ENCODE results near the gene MBD3L1.

MBD3L1 gene

GRCh38 chr19:8832132-8833021, at the start of gene MBD3L1, which contains the start of gene ZNF558:
Gene MBD3L1 (plus strand): TSS chr19:8832377. CDS start chr19:8842679, 10,302 bp downstream.
Gene ZNF558 (minus strand): TSS chr19:8832304. CDS start chr19:8822659, 9,645 bp downstream.
- DNase-seq, result peak; percentile 98

DNA sequence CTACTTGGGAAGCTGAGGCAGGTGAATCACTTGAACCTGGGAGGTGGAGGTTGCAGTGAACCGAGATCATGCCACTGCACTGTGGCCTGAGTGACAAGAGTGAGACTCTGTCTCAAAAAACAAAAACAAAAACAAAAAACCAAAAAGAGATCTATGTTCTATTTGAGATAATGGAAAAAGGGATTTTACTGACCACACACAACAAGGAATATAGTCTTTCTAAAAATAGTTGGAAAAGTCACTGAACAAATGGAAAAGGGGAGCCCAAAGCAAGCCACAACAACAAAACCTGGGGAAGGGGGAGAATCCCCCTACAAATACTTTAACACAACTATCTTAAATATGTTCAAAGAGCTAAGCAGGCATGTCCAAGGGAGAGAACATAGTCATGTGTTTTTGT, 37.4 kb upstream of the MBD3L1 start:
- no peak for DNase-seq

DNA sequence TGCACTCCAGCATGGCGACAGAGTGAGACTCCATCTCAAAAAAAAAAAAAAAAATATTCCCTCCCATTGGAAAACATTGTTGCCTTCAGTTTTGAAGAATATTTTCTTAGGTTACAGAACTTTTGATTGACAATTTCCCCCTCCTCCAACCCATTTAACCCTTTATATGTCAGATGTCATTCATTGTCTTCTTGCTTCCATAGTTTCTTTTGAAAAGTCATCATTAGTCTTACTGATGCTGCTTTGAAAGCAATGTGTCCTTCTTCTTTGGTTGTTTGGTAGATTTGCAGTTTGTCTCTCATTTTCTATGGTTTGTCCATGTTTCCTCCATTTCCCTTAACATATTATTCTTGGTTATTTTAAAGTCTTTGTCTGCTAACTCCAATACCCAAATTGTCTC, 25.5 kb upstream of the MBD3L1 start:
- DNase-seq, result no peak

DNA sequence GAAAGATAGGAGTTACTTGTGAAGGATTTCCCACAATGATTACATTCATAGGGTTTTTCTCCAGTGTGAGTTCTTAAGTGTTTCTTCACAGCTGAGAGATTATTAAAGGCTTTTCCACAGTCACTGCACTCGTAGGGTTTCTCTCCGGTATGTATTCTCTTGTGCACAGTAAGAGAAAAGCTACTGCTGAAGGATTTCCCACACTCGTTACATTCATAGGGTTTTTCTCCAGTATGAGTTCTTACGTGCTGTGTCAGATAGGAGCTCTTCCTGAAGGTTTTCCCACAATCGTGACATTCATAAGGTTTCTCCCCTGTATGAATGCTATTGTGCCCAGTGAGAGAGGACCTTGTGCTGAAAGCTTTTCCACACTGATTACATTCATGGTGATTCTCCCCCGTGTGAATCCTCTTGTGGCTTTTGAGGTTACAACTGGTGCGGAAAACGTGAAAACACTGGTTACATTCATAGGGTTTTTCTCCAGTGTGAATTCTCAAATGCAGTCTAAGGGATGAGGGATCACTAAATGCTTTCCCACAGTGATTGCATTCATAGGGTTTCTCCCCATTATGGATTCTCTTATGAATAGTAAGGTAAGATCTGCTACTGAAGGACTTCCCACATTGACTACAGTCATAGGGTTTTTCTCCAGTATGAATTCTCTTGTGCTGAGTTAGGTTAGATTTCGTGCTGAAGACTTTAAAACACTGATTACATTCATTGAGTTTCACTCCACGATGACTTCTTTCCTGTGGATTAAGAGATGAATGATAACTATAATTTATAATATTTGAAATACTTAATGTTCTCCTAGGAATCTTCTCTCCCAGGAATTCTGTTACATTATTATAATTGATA, 20.6 kb upstream of the MBD3L1 start:
- DNase-seq, result no peak

DNA sequence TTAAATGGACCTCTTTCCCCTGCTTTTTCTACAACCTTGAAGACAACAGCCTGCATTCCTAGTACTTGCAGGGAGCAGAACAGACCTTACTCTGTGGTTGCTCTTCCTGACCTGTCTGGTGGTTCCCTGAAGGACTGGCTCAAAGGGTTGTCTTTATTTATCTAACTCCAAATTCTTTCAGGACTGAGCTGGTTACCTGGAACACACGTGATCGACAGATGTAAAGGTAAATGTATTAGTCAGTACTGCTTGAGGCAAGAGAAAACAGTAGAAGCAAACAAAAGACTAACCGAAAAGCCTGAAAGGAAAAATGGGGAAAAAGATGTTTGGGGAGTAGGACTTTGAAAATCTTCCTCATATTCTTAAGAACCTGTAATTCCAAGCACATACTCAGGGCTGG, 18.0 kb upstream of the MBD3L1 start:
- no peak for DNase-seq

DNA sequence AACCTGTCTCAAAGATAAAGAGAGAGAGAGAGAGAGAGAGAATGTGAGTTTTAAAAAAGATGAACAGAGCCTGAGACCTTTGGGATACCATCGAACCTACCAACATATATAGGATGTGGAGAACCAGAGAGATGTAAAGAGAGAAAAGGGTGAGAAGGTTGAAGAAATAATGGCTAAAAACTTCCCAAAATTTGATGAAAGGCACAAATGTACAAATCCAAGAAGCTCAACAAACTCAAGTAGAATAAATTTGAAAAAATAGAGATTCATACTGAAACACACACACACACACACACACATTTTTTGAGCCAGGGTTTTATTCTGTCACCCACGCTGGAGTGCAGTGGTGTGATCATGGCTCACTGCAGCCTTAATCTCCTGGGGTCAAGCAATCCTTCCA, 16.4 kb upstream of the MBD3L1 start:
- no peak for DNase-seq

- DNase-seq, result no peak
These were observed 11.9 kb upstream of the MBD3L1 start for GRCh38 chr19:8820234-8820633.

GRCh38 chr19:8821748-8822241, 10.4 kb upstream of the MBD3L1 start:
- no peak for DNase-seq

DNA sequence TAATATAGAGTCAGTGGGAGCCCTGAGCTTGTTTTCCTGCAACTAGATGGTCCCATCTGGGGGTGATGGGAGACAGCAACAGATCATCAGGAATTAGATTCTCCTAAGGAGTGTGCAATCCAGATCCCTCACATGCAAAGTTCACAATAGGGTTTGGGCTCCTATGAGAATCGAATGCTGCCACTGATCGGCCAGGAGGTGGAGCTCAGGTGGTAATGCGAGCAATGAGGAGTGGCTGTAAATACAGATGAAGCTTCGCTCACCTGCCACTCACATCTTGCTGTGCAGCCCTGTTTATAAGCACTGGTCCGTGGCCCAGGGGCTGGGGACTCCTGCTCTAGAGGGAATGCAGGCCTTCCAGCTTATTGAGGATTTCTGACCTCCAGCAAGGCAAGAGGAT, 5.8 kb upstream of the MBD3L1 start:
- DNase-seq, result no peak

DNA sequence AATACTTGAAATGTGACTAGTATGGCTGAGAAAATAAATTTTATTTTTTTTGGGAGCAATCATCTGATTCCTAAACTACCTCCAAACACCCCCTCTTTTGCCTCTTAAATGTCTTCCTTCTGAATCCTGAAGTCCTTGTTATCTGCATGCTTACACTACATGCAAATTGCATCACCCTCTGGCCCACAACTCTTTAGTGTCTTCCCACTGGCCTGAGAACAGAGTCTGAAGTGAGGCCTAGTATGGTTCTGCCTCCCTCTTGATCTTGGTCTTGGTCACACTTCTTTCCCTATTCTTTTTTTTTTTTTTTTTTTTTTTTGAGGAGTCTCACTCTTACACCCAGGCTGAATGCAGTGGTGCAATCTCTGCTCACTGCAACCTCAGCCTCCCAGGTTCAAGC, 4.9 kb upstream of the MBD3L1 start:
- DNase-seq, result no peak

- no peak for DNase-seq
These were observed 804 bp upstream of the MBD3L1 start for GRCh38 chr19:8831373-8831772.

GRCh38 chr19:8831832-8832131, 395 bp upstream of the MBD3L1 start:
- no peak for DNase-seq

DNA sequence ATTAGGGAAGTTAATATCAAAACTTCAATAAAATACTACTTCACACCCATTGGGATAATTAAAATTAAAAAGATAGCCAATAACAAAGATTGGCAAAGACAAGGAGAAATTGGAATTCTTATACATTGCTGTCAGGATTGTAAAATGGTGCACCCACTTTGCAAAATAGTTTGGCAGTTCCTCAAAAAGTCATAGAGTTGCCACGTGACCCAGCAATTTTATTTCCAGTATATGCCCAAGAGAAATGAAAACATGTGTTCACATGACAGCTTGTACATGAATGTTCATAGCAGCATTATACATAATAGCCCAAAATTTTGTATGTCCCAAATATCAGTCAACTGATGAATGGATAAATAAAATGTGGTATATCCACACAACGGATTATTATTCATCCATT, 3.3 kb downstream of the MBD3L1 start:
- DNase-seq, result no peak

- no peak for DNase-seq
These were observed 3.7 kb downstream of the MBD3L1 start for GRCh38 chr19:8835877-8836276.

- no peak for DNase-seq
These were observed 8.5 kb downstream of the MBD3L1 start for GRCh38 chr19:8840708-8841107.

DNA sequence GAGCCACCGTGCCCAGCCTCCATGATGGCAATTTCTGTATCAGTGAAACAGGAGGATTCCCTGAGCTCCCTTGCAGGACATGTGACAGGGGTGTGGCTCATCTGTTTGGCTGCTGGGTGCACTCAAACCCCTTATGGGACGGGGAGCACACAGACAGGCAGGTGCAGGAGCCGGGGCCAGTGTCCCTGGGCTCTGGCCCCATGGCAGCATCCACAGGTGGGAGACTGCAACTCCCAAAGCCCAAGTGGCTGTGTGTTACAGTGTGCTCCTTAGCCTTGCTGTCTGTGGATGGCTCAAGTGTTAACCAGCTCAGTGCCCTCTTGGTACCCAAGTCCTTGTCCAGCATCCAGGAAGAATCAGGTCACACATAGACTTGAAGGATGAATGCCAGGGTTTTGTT, 14.6 kb downstream of the MBD3L1 start:
- no peak for DNase-seq

- no peak for DNase-seq
These were observed 17.1 kb downstream of the MBD3L1 start for GRCh38 chr19:8849232-8849631.

DNA sequence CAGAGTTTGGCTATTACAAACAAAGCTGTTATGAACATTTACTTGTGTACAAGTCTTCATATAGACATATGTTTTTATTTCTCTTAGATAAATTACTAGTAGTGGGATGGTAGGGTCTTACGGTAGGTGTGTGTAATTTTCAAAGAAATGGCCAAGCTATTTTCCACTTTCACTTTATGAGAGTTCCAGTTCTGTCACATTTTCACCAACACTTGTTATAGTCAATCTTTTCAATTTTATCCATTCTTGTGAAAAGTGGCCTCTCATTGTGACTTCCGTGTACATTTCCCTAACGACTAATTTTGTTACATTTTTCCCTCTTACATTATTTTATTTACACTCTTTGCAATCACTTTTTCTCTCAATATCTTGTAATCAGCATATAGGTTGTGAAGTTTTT, 18.3 kb downstream of the MBD3L1 start:
- DNase-seq, result no peak

DNA sequence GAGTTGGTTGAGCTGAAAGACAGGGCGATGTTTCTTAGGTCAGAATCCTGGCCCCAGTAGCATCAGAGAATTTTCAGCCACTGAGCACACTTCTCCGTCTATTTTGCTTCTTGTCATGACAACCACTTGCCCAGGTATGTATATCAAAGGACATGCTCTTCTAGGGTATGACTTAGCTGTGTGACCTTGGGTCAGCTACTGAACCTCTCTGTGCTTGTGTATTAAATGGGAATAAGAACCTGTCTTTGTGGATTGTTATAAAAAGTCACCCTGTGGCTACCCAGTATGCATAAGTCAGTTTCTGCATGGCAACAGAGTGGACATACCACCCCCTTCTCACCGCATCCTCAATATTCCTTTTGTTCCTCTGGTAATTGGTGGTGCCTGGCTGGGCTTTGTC, 26.1 kb downstream of the MBD3L1 start:
- no peak for DNase-seq

DNA sequence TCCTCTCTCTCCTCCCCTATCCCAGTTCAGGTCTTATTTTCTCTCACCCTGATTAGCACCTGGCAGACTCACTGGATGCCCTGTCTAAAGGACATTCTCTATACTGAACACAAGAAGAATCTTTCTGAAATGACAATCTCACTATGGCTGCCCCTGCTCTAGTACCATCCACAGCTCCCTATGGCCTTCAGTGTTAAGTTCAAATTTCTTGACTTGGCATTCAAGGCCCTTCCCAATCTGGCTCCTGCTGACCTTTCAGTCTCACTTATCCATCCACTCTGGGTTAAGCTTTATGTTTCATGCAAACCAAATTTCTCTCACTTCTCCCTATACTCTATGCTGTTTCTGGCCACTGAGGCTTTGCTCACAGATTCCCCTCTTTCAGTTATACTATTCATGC, 34.2 kb downstream of the MBD3L1 start:
- DNase-seq, result no peak

- no peak for DNase-seq
These were observed 45.9 kb downstream of the MBD3L1 start for GRCh38 chr19:8877854-8878705.

DNA sequence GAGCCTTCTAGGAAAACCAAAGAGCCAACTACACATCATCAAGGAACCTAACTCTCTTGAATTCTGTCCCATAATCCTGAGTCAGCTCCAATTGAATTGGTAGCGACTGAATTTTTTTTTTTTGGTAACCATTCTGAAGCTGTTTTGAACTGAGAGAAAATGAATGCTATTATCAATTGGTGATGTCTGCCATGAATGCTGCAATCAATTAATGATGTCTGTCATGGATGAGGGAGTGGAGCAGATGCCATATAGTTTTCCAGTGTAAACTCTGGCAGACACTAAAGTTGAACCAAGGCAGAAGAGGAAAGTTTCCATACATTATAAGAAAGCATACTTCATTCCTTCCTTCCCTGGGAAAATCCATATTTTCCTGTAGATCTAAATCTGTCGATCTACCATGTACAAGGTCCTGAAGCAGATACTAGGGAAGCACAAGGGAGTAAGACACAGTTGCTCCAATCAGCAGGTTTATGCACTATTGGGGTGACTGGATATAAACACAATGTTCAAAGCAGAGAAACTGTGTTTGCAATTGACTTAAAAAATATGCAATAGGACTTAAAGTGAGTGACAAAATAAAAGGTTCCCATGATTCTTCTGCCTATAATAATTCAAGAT, 48.8 kb downstream of the MBD3L1 start:
- no peak for DNase-seq
